NCI-H226 (cell line): ENCODE data around the gene NQO2.
A peak's percentile ranks its signal among the peaks of the same experiment; 100 is the strongest.
"Not testable (repeated sequence)": the region's sequence is repeated elsewhere in the genome, so short reads cannot be mapped to it uniquely, and the experiment has no call there.

Source experiments
- DNase-seq: peaks from one replicate; pipeline ENCODE4 v3.0.0-alpha.2; 2015

NQO2 gene

DNA sequence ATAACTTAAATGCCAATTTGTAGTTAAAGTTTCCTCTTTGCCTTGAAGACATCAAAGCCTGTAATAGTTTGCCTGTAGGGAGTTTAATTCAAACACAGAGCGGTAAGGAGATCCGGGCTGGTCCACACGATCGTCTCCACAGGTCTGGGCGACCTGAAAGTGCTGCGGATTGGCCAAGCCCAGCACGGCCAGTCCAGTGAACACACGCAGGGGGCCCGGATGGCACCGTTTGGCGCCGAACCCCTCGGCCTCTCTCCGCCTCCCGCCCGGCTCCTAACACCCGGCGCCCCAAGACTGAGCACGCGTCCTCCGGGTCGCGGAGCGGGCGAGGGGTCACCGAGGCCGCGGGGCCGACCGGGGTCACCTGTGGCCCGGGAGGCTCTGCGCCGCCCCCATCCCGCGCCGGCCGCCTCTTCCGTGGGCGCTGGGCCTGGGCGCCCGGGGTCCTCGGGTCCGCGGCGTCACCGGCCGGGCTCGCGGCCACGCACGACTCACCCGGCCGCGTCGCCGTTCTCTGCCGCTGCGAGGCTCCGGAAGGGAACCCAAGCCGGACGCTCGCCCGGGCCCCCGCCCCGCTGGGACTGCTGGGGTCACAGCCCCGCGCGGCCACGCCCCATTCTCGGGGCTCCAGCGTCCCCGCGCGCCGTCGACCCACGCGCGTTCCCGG, 28.8 kb upstream of the NQO2 start:
- peak; percentile 61 for DNase-seq

DNA sequence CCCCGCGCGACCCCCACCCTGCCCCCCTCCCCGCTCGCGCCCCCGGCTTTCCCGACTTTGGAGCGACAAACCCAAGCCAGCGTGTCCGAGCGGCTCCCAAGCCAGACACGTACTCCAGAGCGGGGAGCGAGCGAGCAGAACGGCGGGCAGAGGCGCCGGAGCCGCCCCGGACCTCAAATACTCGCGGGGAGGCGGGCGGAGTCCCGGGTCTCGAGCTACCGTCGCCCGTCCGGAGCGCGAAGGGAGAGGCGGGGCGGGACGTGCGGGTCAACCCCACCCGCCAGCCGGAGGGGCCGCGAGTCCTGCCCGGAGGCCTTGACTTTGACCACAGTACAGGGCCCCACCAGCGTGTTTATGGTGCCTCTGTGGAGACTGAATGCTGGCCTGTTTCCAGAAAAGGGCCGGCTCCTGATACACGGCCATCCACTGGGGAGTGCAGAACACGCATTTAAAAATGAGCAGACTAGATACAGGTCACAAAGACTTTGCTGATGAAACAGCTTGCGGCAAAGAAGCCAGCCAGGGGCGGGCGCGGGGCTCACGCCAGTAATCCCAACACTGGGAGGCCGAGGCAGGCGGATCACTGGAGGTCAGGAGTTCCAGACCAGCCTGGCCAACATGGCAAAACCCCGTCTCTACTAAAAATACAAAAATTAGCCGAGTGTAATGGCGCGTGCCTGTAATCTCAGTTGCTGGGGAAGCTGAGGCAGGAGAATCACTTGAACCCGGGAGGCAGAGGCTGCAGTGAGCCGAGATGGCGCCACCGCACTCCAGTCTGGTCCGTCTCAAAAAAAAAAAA, 28.1 kb upstream of the NQO2 start, which contains the start of gene SERPINB6:
SERPINB6 (minus strand) TSS at position 148 of the 799 bp plus-strand sequence. CDS start 12,235 bp downstream, outside the sequence.
- peak; percentile 59 for DNase-seq

DNA sequence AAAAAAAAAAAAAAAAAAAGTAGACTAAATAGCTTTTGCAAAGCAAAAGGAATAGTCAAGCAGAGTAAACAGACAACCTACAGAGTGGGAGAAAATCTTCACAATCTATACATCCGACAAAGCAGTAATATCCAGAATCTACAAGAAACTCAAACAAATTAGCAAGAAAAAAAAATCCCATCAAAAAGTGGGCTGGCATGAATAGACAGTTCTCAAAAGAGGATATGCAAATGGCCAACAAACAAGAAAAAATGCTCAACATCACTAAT, 27.5 kb upstream of the NQO2 start:
- not testable (repeated sequence) for DNase-seq

- not testable (repeated sequence) for DNase-seq
Observed at GRCh38 chr6:2972685-2973084, 27.0 kb upstream of the NQO2 start.

DNA sequence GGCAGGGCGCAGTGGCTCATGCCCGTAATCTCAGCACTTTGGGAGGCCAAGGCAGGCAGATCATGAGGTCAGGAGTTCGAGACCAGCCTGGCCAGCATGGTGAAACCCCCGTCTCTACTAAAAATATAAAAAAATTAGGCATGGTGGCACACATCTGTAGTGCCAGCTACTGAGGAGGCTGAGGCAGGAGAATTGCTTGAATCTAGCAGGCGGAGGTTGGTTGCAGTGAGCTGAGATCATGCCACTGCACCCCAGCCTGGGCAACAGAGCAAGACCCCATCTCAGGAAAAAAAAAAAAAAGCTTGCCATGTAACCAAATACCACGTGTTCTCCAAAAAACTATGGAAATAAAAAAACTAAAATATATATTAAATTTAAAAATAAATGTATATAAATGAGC, 26.5 kb upstream of the NQO2 start:
- not testable (repeated sequence) for DNase-seq

GRCh38 chr6:2973676-2974075, 26.0 kb upstream of the NQO2 start:
- no peak for DNase-seq

GRCh38 chr6:2976060-2976459, 23.6 kb upstream of the NQO2 start:
- no peak for DNase-seq

GRCh38 chr6:2976571-2977085, 23.1 kb upstream of the NQO2 start:
- DNase-seq = peak; percentile 76

DNA sequence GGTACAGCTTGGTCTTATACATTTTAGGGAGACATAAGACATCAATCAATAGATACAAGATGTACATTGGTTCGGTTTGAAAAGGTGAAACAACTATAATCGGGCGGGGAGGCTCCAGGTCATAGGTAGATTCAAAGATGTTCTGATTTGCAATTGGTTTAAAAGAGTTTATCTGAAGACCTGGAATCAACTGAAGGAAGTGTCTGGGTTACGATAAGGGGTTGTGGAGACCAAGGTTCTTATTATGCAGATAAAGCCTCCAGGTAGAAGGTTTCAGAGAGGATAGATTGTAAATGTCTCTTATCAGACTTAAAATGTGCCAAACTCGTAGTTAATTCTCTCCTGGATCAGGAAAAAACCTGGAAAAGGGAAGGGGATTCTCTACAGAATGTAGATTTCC, 22.4 kb upstream of the NQO2 start:
- no peak for DNase-seq

DNA sequence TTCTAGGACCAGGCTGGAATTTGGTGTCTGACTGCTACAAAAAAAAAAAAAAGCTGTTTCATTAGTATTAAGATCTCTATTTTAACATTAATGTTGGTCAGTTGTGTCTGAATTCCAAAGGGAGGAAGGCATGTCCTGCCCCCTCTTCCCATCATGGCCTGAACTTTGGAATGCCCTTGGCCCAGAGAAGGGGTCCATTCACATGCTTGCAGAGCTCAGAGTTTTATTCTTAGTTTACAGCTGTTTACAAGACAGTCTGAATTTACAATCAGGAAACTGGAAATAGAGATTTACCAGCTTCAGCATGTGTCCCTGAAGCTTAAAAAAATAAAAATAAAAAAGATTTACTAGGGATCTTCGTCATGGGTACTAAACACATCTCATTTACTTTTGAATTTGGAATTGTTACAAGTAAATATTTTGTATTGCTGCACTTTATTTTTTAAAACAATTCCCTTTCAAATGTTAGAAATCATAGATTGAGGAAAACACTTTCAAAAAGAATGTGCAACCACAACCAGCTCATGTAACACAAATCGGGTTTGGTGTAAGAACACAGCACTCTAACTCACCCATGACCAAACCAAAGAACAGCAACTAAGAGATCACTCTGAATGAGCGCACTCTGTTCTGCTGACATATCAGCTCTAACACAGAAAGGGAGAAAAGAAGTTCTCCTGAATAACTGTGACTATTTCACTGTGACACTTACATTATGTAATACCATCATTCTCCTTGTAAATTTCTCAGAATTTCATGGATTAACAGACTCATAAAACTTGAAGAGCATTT, 21.7 kb upstream of the NQO2 start:
- DNase-seq = no peak

GRCh38 chr6:2978923-2979322, 20.8 kb upstream of the NQO2 start:
- no peak for DNase-seq

- peak; percentile 89 for DNase-seq
Observed at GRCh38 chr6:2979819-2980464, 19.8 kb upstream of the NQO2 start.

- DNase-seq = no peak
Observed at GRCh38 chr6:2980465-2980855, 19.2 kb upstream of the NQO2 start.

GRCh38 chr6:2982426-2983117, 17.1 kb upstream of the NQO2 start:
- DNase-seq = no peak

DNA sequence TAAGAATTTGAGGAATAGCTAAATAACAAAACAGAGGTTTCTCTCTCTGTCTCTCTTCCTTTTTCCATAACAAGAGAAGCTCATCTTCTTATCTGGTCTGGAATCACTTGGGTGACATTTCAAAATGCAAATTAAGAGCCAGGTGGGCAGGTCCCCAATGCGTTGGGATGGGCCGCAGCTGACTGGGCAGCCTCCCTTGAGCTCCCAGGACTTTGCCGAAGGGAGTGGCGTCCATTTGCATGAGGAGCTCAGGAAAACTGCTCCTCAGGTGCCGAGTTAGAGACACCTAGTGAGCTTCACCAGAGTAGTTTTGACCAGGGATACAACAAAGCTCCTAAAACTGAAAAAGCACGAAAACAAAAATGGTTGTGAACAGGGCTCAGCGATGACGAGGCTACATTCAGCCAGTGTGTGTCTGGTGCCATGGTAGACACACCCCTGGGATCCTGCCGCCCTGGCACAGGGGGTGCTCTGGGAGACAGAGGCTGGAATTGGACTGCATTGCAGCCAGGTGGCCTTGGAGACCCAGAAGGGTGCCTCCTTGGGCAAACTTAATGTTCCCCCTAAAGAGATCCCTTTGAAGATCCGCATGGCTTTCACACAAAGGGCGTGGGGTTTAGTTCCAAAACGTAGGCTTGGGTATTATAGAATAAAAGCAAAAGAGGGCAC, 14.8 kb upstream of the NQO2 start:
- no peak for DNase-seq

DNA sequence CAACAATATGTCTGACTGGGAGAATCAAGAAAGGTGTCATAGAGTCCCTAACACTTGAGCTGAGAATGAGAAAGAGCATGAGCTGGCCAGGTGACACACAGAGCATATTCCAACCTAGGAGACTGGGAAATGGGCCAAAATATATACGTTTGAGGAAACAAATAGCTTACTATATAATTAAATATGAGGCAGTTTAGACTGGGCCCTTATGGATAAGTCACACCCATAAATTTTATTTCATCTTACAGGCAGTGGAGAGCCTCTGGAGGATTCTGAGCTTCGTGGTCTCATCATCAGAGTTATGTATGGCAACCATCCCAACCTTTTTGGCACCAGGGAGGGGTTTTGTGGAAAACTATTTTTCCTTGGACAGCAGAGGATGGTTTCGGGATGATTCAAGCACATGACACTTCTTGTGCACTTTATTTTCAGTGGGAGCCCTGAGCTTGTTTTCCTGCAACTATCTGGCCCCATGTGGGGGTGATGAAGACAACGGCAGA, 12.9 kb upstream of the NQO2 start:
- peak; percentile 88 for DNase-seq

- no peak for DNase-seq
Observed at GRCh38 chr6:2988094-2988425, 11.6 kb upstream of the NQO2 start.

DNA sequence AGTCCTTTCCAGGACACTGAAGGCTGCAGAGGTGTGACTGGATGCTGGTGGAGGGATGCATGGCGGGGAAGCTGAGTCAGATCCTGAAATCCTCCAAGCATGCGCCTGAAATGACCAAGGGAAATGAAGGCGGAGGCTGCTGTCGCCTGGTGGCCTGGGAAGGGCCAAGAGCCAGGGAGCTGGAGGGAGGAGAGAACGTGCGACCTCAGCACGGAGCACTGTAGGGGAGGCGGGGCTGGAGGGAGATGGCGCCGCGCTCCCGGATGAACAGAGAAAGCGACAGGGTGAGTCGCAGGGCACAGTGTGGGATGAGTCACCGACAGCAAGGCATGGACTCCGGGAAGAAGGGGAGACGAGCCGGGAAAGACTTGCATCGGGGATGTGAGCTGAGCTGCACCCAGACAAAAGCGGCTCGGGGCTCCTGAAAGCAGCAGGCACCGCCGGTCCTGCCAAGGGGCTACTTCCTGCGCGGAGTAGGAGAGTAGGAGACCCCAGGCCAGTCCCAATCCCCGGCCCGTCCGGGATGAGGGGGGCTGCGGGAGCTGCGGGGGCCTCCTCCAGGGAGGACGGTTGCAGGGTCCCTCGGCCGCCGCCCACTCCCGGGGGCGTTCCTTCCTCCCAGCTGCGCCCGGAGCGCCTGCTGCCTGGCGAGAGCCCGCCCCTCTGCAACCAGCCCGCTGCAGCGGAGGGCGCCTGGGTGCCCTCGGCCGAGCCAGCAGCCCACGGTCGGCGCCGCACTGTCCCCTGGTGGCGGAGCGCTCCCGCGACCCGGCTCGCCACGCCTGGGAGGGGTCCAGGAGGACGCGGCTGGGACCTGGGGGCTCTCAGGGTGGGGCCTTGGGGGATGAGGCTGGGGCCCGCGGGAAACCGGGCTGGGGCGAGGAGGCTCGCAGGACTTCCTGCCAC, 11.0 kb upstream of the NQO2 start:
- peak; percentile 87 for DNase-seq

- DNase-seq = peak; percentile 92
Observed at GRCh38 chr6:2989332-2990247, 10.1 kb upstream of the NQO2 start.
